Transverse colon (tissue), 3 donors: ENCODE measurements around the gene MC1R.

ENCODE experiments used
- CTCF ChIP-seq, 5 experiments: fragments of 200-600 bp in 3 of 5; fragments of 450-650 bp in 2 of 5; sonication (generic) in 3 of 5; IDR thresholded peaks; 1 replicate in 2 of 5; 2 replicates in 3 of 5; pipeline ENCODE4 v1.5.1; 2016 to 2017; ENCODE audit warnings: antibody characterized with exemption in 5 of 5, inconsistent platforms in 3 of 5, mild to moderate bottlenecking in 2 of 5, moderate library complexity in 1 of 5
- EP300 ChIP-seq: sonication (generic); formaldehyde crosslinking; IDR thresholded peaks from one replicate; pipeline ENCODE4 v1.6.1; 2017; ENCODE audit warnings: antibody characterized with exemption, low read depth
- POLR2A ChIP-seq: fragments of 450-650 bp; IDR thresholded peaks from one replicate; pipeline ENCODE4 v1.6.1; 2016; ENCODE audit warnings: antibody characterized with exemption, mild to moderate bottlenecking, moderate library complexity

GRCh38 chr16:89955001-89955685 is 36.5 kb downstream of the MC1R start:
- no peak for TF ChIP-seq POLR2A
- no peak for TF ChIP-seq CTCF (IDR thresholded peaks at IDR 0.05)
- TF ChIP-seq EP300, result no peak
